AG10803 (cell line): Measurements from ENCODE around the gene MAPK1.
"Not testable (repeated sequence)": the region's sequence is repeated elsewhere in the genome, so short reads cannot be mapped to it uniquely, and the experiment has no call there.

ENCODE experiments used
- DNase-seq: peaks from one replicate; pipeline ENCODE4 v3.0.0; 2010; ENCODE audit warnings: low read depth
- H3K4me3 ChIP-seq: 2 replicates; pipeline ENCODE4 v1.5.1; 2011; ENCODE audit warnings: mild to moderate bottlenecking, low read length, control low read depth
- TF ChIP-seq, protein P1 (sequence below): conservative IDR thresholded peaks from 2 replicates; pipeline ENCODE4 v1.5.1; 2011; ENCODE audit warnings: mild to moderate bottlenecking, low read length, control low read depth, inconsistent platforms

The MAPK1 gene

GRCh38 chr22:21807544-21808529 is 59.6 kb downstream of the MAPK1 start:
- no peak overlapping the region for H3K4me3 ChIP-seq
- no peak for DNase-seq
- TF ChIP-seq, protein P1, sequence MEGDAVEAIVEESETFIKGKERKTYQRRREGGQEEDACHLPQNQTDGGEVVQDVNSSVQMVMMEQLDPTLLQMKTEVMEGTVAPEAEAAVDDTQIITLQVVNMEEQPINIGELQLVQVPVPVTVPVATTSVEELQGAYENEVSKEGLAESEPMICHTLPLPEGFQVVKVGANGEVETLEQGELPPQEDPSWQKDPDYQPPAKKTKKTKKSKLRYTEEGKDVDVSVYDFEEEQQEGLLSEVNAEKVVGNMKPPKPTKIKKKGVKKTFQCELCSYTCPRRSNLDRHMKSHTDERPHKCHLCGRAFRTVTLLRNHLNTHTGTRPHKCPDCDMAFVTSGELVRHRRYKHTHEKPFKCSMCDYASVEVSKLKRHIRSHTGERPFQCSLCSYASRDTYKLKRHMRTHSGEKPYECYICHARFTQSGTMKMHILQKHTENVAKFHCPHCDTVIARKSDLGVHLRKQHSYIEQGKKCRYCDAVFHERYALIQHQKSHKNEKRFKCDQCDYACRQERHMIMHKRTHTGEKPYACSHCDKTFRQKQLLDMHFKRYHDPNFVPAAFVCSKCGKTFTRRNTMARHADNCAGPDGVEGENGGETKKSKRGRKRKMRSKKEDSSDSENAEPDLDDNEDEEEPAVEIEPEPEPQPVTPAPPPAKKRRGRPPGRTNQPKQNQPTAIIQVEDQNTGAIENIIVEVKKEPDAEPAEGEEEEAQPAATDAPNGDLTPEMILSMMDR = no peak

DNA sequence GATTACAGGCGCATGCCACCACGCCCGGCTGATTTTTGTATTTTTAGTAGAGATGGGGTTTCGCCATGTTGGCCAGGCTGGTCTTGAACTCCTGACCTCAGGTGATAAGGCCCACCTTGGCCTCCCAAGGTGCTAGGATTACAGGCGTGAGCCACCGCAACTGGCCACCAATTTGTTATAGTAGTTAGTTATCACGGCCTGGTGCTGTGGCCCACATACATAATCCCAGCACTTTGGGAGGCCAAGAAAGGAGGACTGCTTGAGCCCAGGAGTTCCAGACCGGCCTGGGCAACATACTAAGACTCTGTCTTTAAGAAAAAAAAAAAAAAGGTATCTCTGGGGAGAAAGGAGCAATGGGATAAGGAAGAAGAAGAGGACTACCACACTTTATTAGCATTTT is 62.1 kb downstream of the MAPK1 start:
- DNase-seq, H3K4me3 ChIP-seq: not testable (repeated sequence)

GRCh38 chr22:21803811-21804249 is 63.6 kb downstream of the MAPK1 start:
- H3K4me3 ChIP-seq = no peak overlapping the region
- TF ChIP-seq, protein P1 = no peak
- no peak for DNase-seq

- TF ChIP-seq, protein P1 = no peak
- no peak overlapping the region for H3K4me3 ChIP-seq
- no peak for DNase-seq
Observed at GRCh38 chr22:21802673-21803072, 64.8 kb downstream of the MAPK1 start.

DNA sequence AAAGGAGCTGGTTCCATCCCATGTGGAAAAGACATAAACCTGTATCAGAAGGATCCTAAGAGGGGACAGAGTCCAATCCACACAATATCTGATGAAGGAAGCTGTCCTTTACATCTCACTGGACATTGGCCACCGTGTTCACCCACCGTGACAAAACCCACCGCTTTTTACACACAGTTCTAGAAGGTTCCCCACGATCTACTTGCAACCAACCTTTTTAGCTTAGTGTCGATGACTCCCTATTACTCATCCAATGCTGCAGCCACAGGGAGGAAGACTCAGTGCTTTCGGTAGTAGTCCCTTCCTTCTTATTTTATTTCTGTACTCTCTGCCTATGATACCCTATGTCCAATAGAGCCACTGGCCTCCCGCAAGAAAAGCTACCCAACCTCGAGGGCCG is 65.4 kb downstream of the MAPK1 start:
- DNase-seq = no peak
- TF ChIP-seq, protein P1 = no peak
- H3K4me3 ChIP-seq = no peak overlapping the region

DNA sequence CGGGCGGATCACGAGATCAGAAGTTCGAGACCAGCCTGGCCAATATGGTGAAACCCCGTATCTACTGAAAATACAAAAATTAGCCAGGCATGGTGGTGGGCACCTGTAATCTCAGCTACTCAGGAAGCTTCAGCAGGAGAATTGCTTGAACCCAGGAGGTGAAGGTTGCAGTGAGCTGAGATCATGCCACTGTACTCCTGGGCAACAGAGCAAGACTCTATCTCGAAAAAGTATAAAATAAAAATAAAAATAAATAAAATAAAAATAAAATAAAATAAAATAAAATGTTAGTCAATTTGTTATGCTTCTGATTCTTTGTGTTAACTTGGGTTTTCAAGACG is 66.2 kb downstream of the MAPK1 start:
- not testable (repeated sequence) for H3K4me3 ChIP-seq, DNase-seq

DNA sequence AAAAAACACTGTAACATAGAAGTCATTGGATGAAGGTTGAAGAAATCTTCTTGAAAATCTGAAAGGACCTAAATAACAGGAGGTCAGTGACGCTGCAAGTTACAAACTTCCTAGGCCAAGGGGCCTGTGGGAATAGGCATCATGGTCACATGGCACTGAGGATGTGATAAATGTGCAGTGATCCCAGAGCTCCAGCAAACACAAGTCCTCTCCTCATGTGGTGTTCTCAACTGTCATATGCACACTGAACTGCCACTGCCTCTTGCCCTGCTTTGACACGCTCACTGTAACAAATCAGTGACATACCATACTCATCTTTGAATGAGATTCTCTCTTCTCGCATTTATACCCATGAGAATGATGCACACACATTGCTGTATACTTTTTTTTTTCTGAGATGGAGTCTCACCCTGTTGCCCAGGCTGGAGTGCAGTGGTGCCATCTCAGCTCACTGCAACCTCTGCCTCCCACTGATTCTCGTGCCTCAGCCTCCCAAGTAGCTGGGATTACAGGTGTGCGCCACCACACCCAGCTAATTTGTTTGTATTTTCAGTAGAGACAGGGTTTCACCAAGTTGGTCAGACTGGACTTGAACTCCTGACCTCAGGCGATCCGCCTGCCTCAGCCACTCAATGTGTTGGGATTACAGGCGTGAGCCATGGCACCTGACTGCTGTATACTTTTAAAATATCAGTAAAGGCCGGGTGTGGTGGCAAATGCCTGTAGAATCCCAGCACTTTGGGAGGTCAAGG is 66.7 kb downstream of the MAPK1 start:
- DNase-seq = no peak
- TF ChIP-seq, protein P1 = no peak
- no peak overlapping the region for H3K4me3 ChIP-seq
